Measurements from ENCODE around the gene C1orf226. TPM values are rescaled to one million over a fixed set of nuclear protein-coding genes. Genes with fewer than 3 reads are reported as not detected.

C1orf226 gene
- total RNA-seq, 1 donor from 2014 or later = 2.7 TPM

DNA sequence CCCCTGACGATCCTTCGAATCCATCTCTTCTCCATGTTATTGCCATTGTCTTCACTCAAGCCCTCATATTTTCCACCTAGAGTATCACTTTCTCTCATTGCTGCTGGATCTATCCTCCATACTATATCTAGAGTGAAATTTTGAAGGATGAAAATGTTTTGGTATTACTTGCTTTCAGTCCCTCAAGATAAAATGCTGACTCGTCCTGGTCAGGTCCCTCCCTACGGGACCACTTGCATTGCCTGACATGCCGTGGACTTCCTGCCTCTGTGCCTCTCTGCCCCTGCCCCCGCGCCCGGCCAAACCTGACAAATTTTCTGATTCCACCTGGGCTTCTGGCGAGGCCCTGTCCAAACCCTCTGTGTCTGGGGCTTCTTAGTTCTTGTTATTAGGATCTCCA lies 28.4 kb upstream of the C1orf226 start:
- peaks cover 12% of the 10 kb centered on the region for H3K4me1 ChIP-seq
- H3K27ac ChIP-seq = no peak overlapping the region
- H3K4me3 ChIP-seq = no peak overlapping the region
- no peaks in the 10 kb centered on the region for H3K9me3 ChIP-seq
- no peaks in the 10 kb centered on the region for H3K27me3 ChIP-seq
- TF ChIP-seq POLR2A (IDR thresholded peaks at IDR 0.05) = no peak
- TF ChIP-seq CTCF (IDR thresholded peaks at IDR 0.05) = no peak
- no peak for TF ChIP-seq POLR2AphosphoS5 (IDR thresholded peaks at IDR 0.05; ENCODE audit: insufficient read depth in 1 of 2, low read depth in 1 of 2)
- intact Hi-C loops (cut with DNase I) = no loop called here
- DNase-seq (ENCODE audit: extremely low spot score in 2 of 2) = no peak
- no peaks in the 10 kb centered on the region for H3K36me3 ChIP-seq

DNA sequence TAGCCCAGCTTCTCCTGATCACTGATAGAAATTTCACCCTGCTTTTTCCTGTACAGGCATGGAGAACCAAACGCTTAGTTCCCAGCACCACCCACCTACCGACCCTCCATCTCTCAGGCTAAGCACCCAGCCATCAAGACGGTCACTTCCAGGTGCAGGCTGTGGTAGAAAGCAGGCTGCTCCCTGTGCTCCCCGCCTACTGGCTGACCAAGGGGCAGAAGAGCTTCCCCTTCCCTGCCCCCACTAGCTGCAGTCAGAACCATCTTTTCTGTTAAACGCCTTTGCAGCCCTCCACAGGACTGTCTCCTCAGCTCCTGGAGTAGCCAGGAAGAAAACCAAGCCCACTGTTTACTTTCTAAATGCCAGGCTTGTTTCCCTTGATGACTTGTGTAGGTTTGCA lies 27.8 kb upstream of the C1orf226 start:
- TF ChIP-seq POLR2A (IDR thresholded peaks at IDR 0.05) = no peak
- no peak for TF ChIP-seq CTCF (IDR thresholded peaks at IDR 0.05)
- TF ChIP-seq POLR2AphosphoS5 (IDR thresholded peaks at IDR 0.05; ENCODE audit: insufficient read depth in 1 of 2, low read depth in 1 of 2) = no peak
- intact Hi-C loops (cut with DNase I) = no loop called here

GRCh38 chr1:162357681-162358266 lies 23.8 kb upstream of the C1orf226 start:
- Histone ChIP-seq H3K27ac (no peak overlapping the region), H3K4me3 (no peak overlapping the region), H3K36me3 (no peaks in the 10 kb centered on the region), H3K27me3 (no peaks in the 10 kb centered on the region), H3K4me1 (no peaks in the 10 kb centered on the region), H3K9me3 (no peaks in the 10 kb centered on the region)
- no peak for TF ChIP-seq POLR2A (IDR thresholded peaks at IDR 0.05)
- TF ChIP-seq CTCF (IDR thresholded peaks at IDR 0.05) = peak in 1 of 3 experiments; percentile 17
- TF ChIP-seq POLR2AphosphoS5 (IDR thresholded peaks at IDR 0.05; ENCODE audit: insufficient read depth in 1 of 2, low read depth in 1 of 2) = no peak
- no peak for DNase-seq (ENCODE audit: extremely low spot score in 2 of 2)
- intact Hi-C loops (cut with DNase I) = no loop called here

More for the DNA sequence above, 27.8 kb upstream of the C1orf226 start:
- H3K36me3 ChIP-seq = no peaks in the 10 kb centered on the region
- no peak overlapping the region for H3K4me3 ChIP-seq
- no peak for DNase-seq (ENCODE audit: extremely low spot score in 2 of 2)
- no peaks in the 10 kb centered on the region for H3K9me3 ChIP-seq
- H3K4me1 ChIP-seq = peaks cover 12% of the 10 kb centered on the region
- no peak overlapping the region for H3K27ac ChIP-seq
- H3K27me3 ChIP-seq = no peaks in the 10 kb centered on the region

DNA sequence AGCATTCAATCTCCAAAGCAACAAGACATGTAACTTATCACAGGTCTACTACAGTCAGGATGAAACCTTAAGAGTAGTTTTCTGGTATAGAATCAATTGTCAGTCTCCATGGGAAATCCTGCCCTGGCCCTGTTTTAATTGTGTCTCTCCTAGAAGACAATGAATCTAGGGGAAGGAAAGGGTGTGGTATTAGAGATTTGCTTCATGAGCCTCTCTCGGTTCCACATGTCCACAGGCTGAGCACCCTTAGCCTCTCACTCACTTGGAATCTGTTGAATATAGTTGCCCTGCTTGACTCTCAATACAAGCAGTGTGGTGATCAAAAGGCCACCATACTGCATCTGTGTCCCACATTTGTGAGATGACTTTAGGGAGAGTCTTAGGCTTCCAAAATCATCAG lies 22.6 kb upstream of the C1orf226 start:
- Histone ChIP-seq H3K27ac (no peak overlapping the region), H3K27me3 (no peaks in the 10 kb centered on the region), H3K4me3 (no peak overlapping the region), H3K4me1 (no peaks in the 10 kb centered on the region), H3K36me3 (no peaks in the 10 kb centered on the region), H3K9me3 (no peaks in the 10 kb centered on the region)
- TF ChIP-seq POLR2A (IDR thresholded peaks at IDR 0.05) = no peak
- TF ChIP-seq CTCF (IDR thresholded peaks at IDR 0.05) = no peak
- TF ChIP-seq POLR2AphosphoS5 (IDR thresholded peaks at IDR 0.05; ENCODE audit: insufficient read depth in 1 of 2, low read depth in 1 of 2) = no peak
- intact Hi-C loops (cut with DNase I) = no loop called here
- no peak for DNase-seq (ENCODE audit: extremely low spot score in 2 of 2)

GRCh38 chr1:162359523-162360236 lies 21.8 kb upstream of the C1orf226 start:
- no peak for DNase-seq (ENCODE audit: extremely low spot score in 2 of 2)
- H3K27ac ChIP-seq = no peak overlapping the region
- H3K4me3 ChIP-seq = no peak overlapping the region
- no peaks in the 10 kb centered on the region for H3K9me3 ChIP-seq
- no peaks in the 10 kb centered on the region for H3K36me3 ChIP-seq
- TF ChIP-seq POLR2AphosphoS5 (IDR thresholded peaks at IDR 0.05; ENCODE audit: insufficient read depth in 1 of 2, low read depth in 1 of 2) = no peak
- no peak for TF ChIP-seq CTCF (IDR thresholded peaks at IDR 0.05)
- no peak for TF ChIP-seq POLR2A (IDR thresholded peaks at IDR 0.05)
- no peaks in the 10 kb centered on the region for H3K27me3 ChIP-seq
- intact Hi-C loops (cut with DNase I) = no loop called here
- no peaks in the 10 kb centered on the region for H3K4me1 ChIP-seq

All from vagina (tissue), 2 donors.